ENCODE data around the gene GPR25.

GRCh38 chr1:200866521-200866920, 6.3 kb upstream of the GPR25 start:
- TF ChIP-seq POLR2A (IDR thresholded peaks at IDR 0.05; ENCODE audit: low read depth, low read length) (0 out of 2 replicates have a peak, but pooled peaks have one; percentile 30), POLR2AphosphoS5 (IDR thresholded peaks at IDR 0.05; ENCODE audit: low read depth, low read length) (peak; percentile 49; the same call in 1 of the 2 replicates)
